ENCODE results near the gene PARD3. TPM values are rescaled to one million over a fixed set of nuclear protein-coding genes. Genes with fewer than 3 reads are reported as not detected.

PARD3 gene
- total and polyA plus RNA-seq, 12 donors = 17.0 to 93.8 (median 47.3) TPM

DNA sequence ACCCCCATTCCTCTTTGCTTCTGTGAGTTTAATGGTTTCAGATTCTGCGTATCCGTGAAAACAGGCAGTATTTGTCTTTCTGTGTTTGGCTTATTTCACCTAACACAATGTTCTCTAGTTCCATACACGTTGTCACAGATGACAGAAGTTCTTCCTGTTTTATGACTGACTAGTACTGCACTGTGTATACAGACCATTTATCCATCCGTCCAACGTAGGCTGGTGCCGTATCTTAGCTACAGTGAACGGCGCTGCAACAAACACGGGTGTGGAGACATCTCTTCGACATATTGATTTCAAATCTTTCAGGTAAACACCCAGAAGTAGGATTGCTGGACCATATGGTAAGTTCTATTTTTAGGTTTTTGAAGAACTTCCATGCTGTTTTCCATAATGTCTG is 181.7 kb downstream of the PARD3 start:
- no peak for TF ChIP-seq POLR2A (IDR thresholded peaks at IDR 0.05)
- TF ChIP-seq, protein P1, sequence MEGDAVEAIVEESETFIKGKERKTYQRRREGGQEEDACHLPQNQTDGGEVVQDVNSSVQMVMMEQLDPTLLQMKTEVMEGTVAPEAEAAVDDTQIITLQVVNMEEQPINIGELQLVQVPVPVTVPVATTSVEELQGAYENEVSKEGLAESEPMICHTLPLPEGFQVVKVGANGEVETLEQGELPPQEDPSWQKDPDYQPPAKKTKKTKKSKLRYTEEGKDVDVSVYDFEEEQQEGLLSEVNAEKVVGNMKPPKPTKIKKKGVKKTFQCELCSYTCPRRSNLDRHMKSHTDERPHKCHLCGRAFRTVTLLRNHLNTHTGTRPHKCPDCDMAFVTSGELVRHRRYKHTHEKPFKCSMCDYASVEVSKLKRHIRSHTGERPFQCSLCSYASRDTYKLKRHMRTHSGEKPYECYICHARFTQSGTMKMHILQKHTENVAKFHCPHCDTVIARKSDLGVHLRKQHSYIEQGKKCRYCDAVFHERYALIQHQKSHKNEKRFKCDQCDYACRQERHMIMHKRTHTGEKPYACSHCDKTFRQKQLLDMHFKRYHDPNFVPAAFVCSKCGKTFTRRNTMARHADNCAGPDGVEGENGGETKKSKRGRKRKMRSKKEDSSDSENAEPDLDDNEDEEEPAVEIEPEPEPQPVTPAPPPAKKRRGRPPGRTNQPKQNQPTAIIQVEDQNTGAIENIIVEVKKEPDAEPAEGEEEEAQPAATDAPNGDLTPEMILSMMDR (IDR thresholded peaks at IDR 0.05) = no peak

GRCh38 chr10:34629084-34629483 is 186.0 kb downstream of the PARD3 start:
- Histone ChIP-seq H3K4me3 (no peak overlapping the region), H3K4me1 (replicated peaks in 1 of 2) (peaks cover 5 to 11% of the 10 kb centered on the region in 2 donors), H3K36me3 (replicated peaks in 1 of 2) (no peaks in the 10 kb centered on the region), H3K27me3 (no peaks in the 10 kb centered on the region), H3K27ac (no peak overlapping the region), H3K9me3 (replicated peaks in 1 of 3) (no peaks in the 10 kb centered on the region)
- TF ChIP-seq POLR2A (IDR thresholded peaks at IDR 0.05) = no peak
- TF ChIP-seq, protein P1 (IDR thresholded peaks at IDR 0.05) = no peak
- intact Hi-C loops (cut with DNase I) = no loop called here
- 86 to 94% (median 89%) methylated on average over 5 of the region's 5 CpGs for WGBS, 4 donors
- DNase-seq = no peak

More for the DNA sequence above, 181.7 kb downstream of the PARD3 start:
- WGBS, 4 donors = 92 to 95% (median 95%) methylated on average over 10 of the region's 10 CpGs
- H3K27me3 ChIP-seq = no peaks in the 10 kb centered on the region
- H3K27ac ChIP-seq = no peak overlapping the region
- H3K4me3 ChIP-seq = no peak overlapping the region
- no peaks in the 10 kb centered on the region for H3K36me3 ChIP-seq (replicated peaks in 1 of 2)
- H3K9me3 ChIP-seq (replicated peaks in 1 of 3) = no peaks in the 10 kb centered on the region
- intact Hi-C loops (cut with DNase I) = loop anchor here (5.0 to 10.0 kb wide), 3 partner anchors 101 to 1439 kb away; partner anchors contain the start of gene NRP1 (in 1 of the 2)
- peaks cover 0 to 19% of the 10 kb centered on the region in 2 donors for H3K4me1 ChIP-seq (replicated peaks in 1 of 2)
- no peak for DNase-seq

DNA sequence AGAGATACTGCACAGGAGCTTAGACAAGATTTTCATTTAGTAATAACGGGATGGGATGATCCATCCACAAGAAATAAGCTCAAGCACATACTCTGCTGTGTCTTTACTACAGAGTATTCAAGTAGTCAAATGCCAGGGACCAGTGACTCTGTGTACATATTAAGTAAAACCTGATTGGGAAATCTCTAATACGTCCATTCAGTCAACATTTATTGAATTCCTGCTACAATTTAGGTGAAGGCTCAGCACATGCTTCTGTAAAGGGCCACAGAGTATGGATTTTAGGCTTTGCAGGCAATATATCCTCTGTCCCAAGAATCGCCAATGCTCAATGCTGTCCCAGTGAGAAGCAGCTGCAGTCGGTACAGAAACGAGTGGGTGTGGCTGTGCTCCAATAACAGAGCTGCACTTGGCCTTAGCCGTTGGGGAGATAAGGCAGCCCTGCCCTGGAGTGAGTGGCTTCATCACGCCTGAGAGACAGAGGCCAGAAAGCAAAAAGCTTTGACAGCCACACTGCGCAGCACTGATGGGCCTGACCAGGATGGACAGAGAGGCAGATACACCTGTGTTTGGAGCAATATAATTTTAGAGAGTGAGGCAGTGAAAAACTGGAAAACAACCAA is 186.8 kb downstream of the PARD3 start:
- 37 to 54% (median 40%) methylated on average over 7 to 8 of the region's 8 CpGs for WGBS, 4 donors
- Histone ChIP-seq H3K4me3 (no peak overlapping the region), H3K27me3 (no peaks in the 10 kb centered on the region), H3K9me3 (replicated peaks in 1 of 3) (no peaks in the 10 kb centered on the region), H3K27ac (no peak overlapping the region), H3K36me3 (replicated peaks in 1 of 2) (no peaks in the 10 kb centered on the region), H3K4me1 (replicated peaks in 1 of 2) (peaks cover 5 to 11% of the 10 kb centered on the region in 2 donors)
- intact Hi-C loops (cut with DNase I) = no loop called here
- no peak for TF ChIP-seq POLR2A (IDR thresholded peaks at IDR 0.05)
- TF ChIP-seq, protein P1 (IDR thresholded peaks at IDR 0.05) = no peak
- peak; percentile 66 to 91 (median 79) for DNase-seq

DNA sequence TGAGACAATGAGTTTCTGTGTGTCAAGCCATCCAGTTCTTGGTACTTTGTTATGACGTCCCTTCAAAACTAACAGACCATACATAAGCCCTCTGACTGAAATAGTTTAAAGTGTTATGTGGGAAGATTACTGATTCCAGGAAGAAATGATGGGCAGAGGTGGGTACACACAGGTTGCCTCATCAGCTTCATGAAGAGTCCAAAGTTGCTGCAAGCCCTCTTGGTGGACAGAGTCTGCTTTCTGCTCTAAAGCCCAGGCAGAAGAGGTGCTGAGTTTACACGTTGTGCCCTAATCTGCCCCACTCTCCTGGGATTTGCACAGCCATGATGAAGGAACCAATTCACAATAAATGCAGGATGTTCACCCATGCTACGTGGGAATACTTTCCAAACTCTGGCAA is 187.4 kb downstream of the PARD3 start:
- H3K36me3 ChIP-seq (replicated peaks in 1 of 2) = no peaks in the 10 kb centered on the region
- H3K27me3 ChIP-seq = no peaks in the 10 kb centered on the region
- intact Hi-C loops (cut with DNase I) = no loop called here
- peaks cover 5 to 11% of the 10 kb centered on the region in 2 donors for H3K4me1 ChIP-seq (replicated peaks in 1 of 2)
- H3K9me3 ChIP-seq (replicated peaks in 1 of 3) = no peaks in the 10 kb centered on the region
- WGBS, 4 donors = 75 to 91% (median 85%) methylated on average over 2 to 3 of the region's 3 CpGs
- H3K4me3 ChIP-seq = no peak overlapping the region
- TF ChIP-seq, protein P1 (IDR thresholded peaks at IDR 0.05) = no peak
- no peak for TF ChIP-seq POLR2A (IDR thresholded peaks at IDR 0.05)
- DNase-seq = no peak
- H3K27ac ChIP-seq = no peak overlapping the region
